Endothelial cell of umbilical vein (primary cell): ENCODE measurements around the gene GTF2H1.

ENCODE experiments used
- CTCF ChIP-seq, 2 donors: IDR thresholded peaks; 1 replicate in 1 of 2; 2 replicates in 1 of 2; pipeline ENCODE4 v1.5.1; 2011; ENCODE audit warnings: low read length in 2 of 2, mild to moderate bottlenecking in 2 of 2, moderate library complexity in 2 of 2, control low read depth in 1 of 2, inconsistent platforms in 1 of 2, low read depth in 1 of 2; ENCODE audit not compliant: insufficient read depth in 1 of 2; ENCODE audit errors: extremely low read depth in 1 of 2
- FOS ChIP-seq: IDR thresholded peaks from 2 replicates; pipeline ENCODE4 v1.6.1; 2011; ENCODE audit warnings: mild to moderate bottlenecking, low read length, moderate library complexity, borderline replicate concordance; ENCODE audit not compliant: insufficient read depth
- JUN ChIP-seq: IDR thresholded peaks from 2 replicates; pipeline ENCODE4 v1.6.1; 2011; ENCODE audit warnings: borderline replicate concordance, low read depth; ENCODE audit not compliant: insufficient read length, insufficient read depth
- MAX ChIP-seq: IDR thresholded peaks from 2 replicates; pipeline ENCODE4 v1.6.1; 2011; ENCODE audit not compliant: insufficient read depth, insufficient read length
- POLR2A ChIP-seq: IDR thresholded peaks from 2 replicates; pipeline ENCODE4 v1.6.1; 2012; ENCODE audit warnings: low read depth, mild to moderate bottlenecking, control low read depth, low read length
- POLR2AphosphoS5 ChIP-seq: IDR thresholded peaks from 2 replicates; pipeline ENCODE4 v1.6.1; 2012; ENCODE audit warnings: low read depth, mild to moderate bottlenecking, control low read depth, low read length, moderate library complexity; ENCODE audit not compliant: insufficient read depth

- TF ChIP-seq POLR2A, result no peak
- no peak for TF ChIP-seq POLR2AphosphoS5
- TF ChIP-seq CTCF (IDR thresholded peaks at IDR 0.05; ENCODE audit: extremely low read depth in 1 of 2, insufficient read depth in 1 of 2, low read depth in 1 of 2, low read length in 2 of 2), result no peak
- no peak for TF ChIP-seq MAX
- TF ChIP-seq JUN, result no peak
- TF ChIP-seq FOS, result no peak
Observed at GRCh38 chr11:18313965-18314763, 8.2 kb upstream of the GTF2H1 start.
